ENCODE measurements around the gene APOBEC3A.

GRCh38 chr22:38954414-38955043, 2.9 kb upstream of the APOBEC3A start:
- TF ChIP-seq POLR2AphosphoS5 (IDR thresholded peaks at IDR 0.05; ENCODE audit: low read depth, low read length) (no peak), REST (IDR thresholded peaks at IDR 0.05; ENCODE audit: insufficient read depth in 1 of 2, low read depth in 2 of 2, low read length in 2 of 2) (no peak), FOXP2 (optimal IDR thresholded peaks at IDR 0.05; ENCODE audit: borderline replicate concordance, extremely low read depth, extremely low read length, insufficient read depth) (no peak), TAF1 (IDR thresholded peaks at IDR 0.05; ENCODE audit: borderline replicate concordance, insufficient read depth, low read length) (no peak)
